Prostate gland (tissue), 2 donors: Measurements from ENCODE around the gene LRRTM3. TPM values are rescaled to one million over a fixed set of nuclear protein-coding genes. Genes with fewer than 3 reads are reported as not detected.

ENCODE experiments used
- DNase-seq: peaks from one replicate; pipeline ENCODE4 v3.0.0-alpha.2; 2019; ENCODE audit warnings: low spot score
- H3K27ac ChIP-seq, 2 donors: fragments of 200-600 bp; sonication (generic); 2 replicates each; pipeline ENCODE4 v1.5.1; 2017 to 2019
- H3K27me3 ChIP-seq: fragments of 200-600 bp; sonication (generic); replicated peaks from 2 replicates; pipeline ENCODE4 v1.5.1; 2019; ENCODE audit not compliant: insufficient read depth
- H3K36me3 ChIP-seq, 2 donors: fragments of 200-600 bp; sonication (generic); 1 replicate in 1 of 2; 2 replicates in 1 of 2; pipeline versions ENCODE4 v1.5.1 to v1.8.1; 2017 to 2019
- H3K4me1 ChIP-seq: fragments of 200-600 bp; sonication (generic); replicated peaks from 2 replicates; pipeline ENCODE4 v1.5.1; 2019
- H3K4me3 ChIP-seq, 2 donors: fragments of 200-600 bp; sonication (generic); 2 replicates each; pipeline ENCODE4 v1.5.1; 2017 to 2019
- H3K9me3 ChIP-seq: fragments of 200-600 bp; sonication (generic); 2 replicates; pipeline ENCODE4 v1.5.1; 2017
- POLR2A ChIP-seq: fragments of 450-650 bp; IDR thresholded peaks from one replicate; pipeline ENCODE4 v1.6.1; 2016; ENCODE audit warnings: antibody characterized with exemption, mild to moderate bottlenecking
- POLR2AphosphoS5 ChIP-seq: sonication (generic); formaldehyde crosslinking; IDR thresholded peaks from one replicate; pipeline ENCODE4 v1.6.1; 2017; ENCODE audit warnings: antibody characterized with exemption
- WGBS: methylation state at CpG from one replicate; pipeline ENCODE4 v1.1.5; 2018; 5-methylcytosine and 5-hydroxymethylcytosine counted together
- intact Hi-C: fragments of 100-400 bp; cut with DNase I; formaldehyde crosslinking; loops from one replicate; pipeline ENCODE4 v1.14.2; 2022
- total RNA-seq, 2 donors: library from RNA; depleted of rRNA; stranded (reverse); fragments of >200 nt; gene quantifications; one replicate each; pipeline ENCODE4 v1.1.0, GENCODE V29; 2016
- TF ChIP-seq, protein P1 (sequence below), 4 experiments: fragments of 200-600 bp in 2 of 4; fragments of 450-650 bp in 2 of 4; sonication (generic) in 2 of 4; IDR thresholded peaks; 1 replicate in 3 of 4; 2 replicates in 1 of 4; pipeline ENCODE4 v1.5.1; 2016 to 2019; ENCODE audit warnings: antibody characterized with exemption in 4 of 4, mild to moderate bottlenecking in 2 of 4, moderate library complexity in 2 of 4

LRRTM3 gene
- total RNA-seq, 2 donors from 2014 or later: 0.14 to 2.3 TPM

DNA sequence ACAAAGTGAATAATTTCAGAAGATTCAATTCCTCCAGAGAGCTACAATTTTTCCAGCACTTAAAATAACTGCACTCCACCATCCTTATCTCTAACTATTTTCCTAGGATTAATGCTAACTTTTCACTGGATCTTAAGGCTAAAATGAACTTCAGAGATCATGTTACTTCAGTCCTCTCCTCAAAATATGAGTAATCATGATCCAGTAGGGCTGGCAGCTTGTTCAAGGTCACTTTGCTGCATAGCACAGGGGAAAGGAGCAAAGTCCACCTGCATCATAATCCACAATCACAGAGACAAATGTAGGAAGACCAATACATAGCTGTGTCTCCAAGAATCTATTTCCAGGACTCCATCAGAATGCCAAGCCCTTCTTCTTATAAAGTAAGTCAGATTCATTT, 150.3 kb downstream of the LRRTM3 start:
- Histone ChIP-seq H3K27me3 (no peaks in the 10 kb centered on the region), H3K9me3 (no peaks in the 10 kb centered on the region), H3K4me1 (no peaks in the 10 kb centered on the region), H3K4me3 (no peak overlapping the region), H3K36me3 (no peaks in the 10 kb centered on the region), H3K27ac (no peak overlapping the region)
- no peak for TF ChIP-seq POLR2A
- no peak for TF ChIP-seq POLR2AphosphoS5
- TF ChIP-seq, protein P1, sequence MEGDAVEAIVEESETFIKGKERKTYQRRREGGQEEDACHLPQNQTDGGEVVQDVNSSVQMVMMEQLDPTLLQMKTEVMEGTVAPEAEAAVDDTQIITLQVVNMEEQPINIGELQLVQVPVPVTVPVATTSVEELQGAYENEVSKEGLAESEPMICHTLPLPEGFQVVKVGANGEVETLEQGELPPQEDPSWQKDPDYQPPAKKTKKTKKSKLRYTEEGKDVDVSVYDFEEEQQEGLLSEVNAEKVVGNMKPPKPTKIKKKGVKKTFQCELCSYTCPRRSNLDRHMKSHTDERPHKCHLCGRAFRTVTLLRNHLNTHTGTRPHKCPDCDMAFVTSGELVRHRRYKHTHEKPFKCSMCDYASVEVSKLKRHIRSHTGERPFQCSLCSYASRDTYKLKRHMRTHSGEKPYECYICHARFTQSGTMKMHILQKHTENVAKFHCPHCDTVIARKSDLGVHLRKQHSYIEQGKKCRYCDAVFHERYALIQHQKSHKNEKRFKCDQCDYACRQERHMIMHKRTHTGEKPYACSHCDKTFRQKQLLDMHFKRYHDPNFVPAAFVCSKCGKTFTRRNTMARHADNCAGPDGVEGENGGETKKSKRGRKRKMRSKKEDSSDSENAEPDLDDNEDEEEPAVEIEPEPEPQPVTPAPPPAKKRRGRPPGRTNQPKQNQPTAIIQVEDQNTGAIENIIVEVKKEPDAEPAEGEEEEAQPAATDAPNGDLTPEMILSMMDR (IDR thresholded peaks at IDR 0.05): no peak
- intact Hi-C loops: no loop called here
- no peak for DNase-seq

DNA sequence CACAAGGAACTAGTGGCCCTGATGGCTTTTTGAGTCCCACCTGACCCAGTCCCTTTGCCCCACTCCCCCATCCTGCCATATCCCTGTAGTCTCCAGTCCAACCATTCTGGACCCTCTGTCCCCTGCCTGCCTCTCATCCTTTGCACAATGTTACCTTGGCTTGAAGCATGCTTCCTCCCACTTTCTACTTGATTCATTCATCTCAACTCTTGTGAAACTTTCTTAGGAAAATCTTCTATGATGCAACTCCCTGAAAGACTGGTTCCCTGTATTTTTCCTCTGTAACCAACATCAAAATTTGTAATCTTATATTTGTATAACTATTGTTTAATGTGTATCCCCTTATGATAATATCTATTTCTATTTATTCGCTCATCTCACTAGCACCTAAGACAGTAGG, 151.5 kb downstream of the LRRTM3 start:
- no peaks in the 10 kb centered on the region for H3K4me1 ChIP-seq
- H3K36me3 ChIP-seq: no peaks in the 10 kb centered on the region
- TF ChIP-seq, protein P1 (IDR thresholded peaks at IDR 0.05): no peak
- TF ChIP-seq POLR2AphosphoS5 (no peak), POLR2A (no peak)
- H3K9me3 ChIP-seq: no peaks in the 10 kb centered on the region
- no peak overlapping the region for H3K4me3 ChIP-seq
- no peak overlapping the region for H3K27ac ChIP-seq
- 96% methylated on average over 1 of the region's 1 CpG for WGBS
- H3K27me3 ChIP-seq: no peaks in the 10 kb centered on the region
- no peak for DNase-seq
- intact Hi-C loops: no loop called here

DNA sequence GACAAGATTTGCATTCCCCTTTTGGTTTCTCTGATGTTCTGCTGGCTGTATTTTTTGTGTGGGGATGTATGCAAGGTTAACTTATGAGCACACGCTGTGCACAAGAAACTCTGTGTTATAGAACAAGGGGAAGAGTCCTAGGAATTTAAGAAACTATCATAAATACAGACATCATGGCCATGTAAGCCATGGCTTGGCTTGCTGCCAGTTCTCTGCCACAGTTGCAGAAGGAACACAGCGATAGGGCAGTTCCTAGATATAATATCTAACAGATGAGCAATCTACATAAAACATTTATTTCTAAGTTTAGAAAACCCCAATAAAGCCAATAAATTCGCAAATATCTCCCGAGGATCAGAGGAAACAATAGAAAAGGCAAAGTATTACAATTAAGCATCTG, 153.3 kb downstream of the LRRTM3 start:
- no peaks in the 10 kb centered on the region for H3K9me3 ChIP-seq
- WGBS: 31% methylated on average over 4 of the region's 4 CpGs
- no peak for DNase-seq

DNA sequence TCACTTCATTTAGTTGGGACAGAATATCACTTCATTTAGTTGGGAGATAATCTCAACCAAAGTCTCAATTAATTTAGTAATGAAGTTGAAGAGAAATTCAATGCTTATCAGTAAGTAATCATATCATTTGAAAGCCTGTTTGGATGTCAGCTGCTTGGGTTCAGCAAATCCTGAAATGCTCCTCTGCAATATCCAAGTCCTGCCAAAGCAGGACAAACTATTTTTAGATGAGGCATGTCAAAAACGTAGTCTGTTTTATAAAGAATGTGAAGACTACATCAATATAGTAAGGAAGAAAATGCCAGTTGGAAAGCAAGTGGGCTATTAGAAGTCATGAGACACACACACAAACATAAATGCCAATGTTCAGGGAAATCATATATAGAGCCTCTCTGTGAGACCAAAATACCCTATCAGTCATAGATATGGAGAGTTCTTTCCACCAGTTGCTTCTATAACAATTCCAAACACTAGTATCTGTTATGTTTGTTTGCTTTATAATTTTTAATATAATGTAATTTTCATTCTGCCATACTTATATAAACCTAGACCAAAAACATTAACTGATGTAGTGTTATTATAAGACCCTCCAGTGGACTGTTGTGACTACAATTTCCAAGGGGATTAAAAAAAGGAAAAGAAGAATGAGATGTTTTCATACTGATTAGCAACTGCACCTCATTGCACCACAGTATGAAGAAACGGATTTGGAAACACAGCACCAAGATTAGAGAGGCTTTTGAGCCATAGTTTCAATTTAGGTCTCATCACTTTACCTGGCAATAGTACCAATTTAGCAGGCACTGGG, 160.7 kb downstream of the LRRTM3 start:
- Histone ChIP-seq H3K9me3 (no peaks in the 10 kb centered on the region), H3K4me3 (no peak overlapping the region), H3K4me1 (no peaks in the 10 kb centered on the region), H3K36me3 (no peaks in the 10 kb centered on the region), H3K27me3 (no peaks in the 10 kb centered on the region), H3K27ac (no peak overlapping the region)
- WGBS: 33% methylated on average over 2 of the region's 2 CpGs
- DNase-seq: no peak
- intact Hi-C loops: no loop called here
- TF ChIP-seq, protein P1 (IDR thresholded peaks at IDR 0.05): no peak
- TF ChIP-seq POLR2AphosphoS5: no peak
- no peak for TF ChIP-seq POLR2A

More for the DNA sequence above, 153.3 kb downstream of the LRRTM3 start:
- H3K36me3 ChIP-seq: no peaks in the 10 kb centered on the region
- intact Hi-C loops: no loop called here
- TF ChIP-seq POLR2A: no peak
- no peak for TF ChIP-seq POLR2AphosphoS5
- TF ChIP-seq, protein P1 (IDR thresholded peaks at IDR 0.05): no peak
- H3K27ac ChIP-seq: no peak overlapping the region
- no peaks in the 10 kb centered on the region for H3K4me1 ChIP-seq
- H3K4me3 ChIP-seq: no peak overlapping the region
- no peaks in the 10 kb centered on the region for H3K27me3 ChIP-seq

DNA sequence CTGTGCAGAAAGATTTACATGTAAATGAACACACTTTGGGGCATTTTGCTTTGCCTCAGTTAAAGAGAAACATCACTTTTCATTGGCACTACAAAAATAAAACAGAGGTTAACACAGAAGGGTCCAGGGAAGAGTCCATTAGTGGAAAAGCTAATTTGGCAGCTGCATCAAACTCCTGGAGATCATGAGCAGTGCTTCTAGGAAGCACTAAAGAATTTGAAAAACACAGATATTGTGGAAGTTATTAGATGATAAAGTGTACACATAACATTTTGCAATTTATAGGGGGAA, 161.2 kb downstream of the LRRTM3 start:
- Histone ChIP-seq H3K4me1 (no peaks in the 10 kb centered on the region), H3K4me3 (no peak overlapping the region), H3K27ac (no peak overlapping the region), H3K36me3 (no peaks in the 10 kb centered on the region), H3K9me3 (no peaks in the 10 kb centered on the region), H3K27me3 (no peaks in the 10 kb centered on the region)
- no peak for TF ChIP-seq POLR2AphosphoS5
- TF ChIP-seq POLR2A: no peak
- TF ChIP-seq, protein P1 (IDR thresholded peaks at IDR 0.05): no peak
- DNase-seq: no peak
- intact Hi-C loops: no loop called here
